ENCODE measurements around the gene NUTM1. TPM values are rescaled to one million over a fixed set of nuclear protein-coding genes. Genes with fewer than 3 reads are reported as not detected.

The NUTM1 gene
- polyA plus RNA-seq, 1 of the 3 experiments (the other 2 are of a cell fraction): not detected

- no peak for TF ChIP-seq ZBTB33 (IDR thresholded peaks at IDR 0.05; ENCODE audit: borderline replicate concordance, low read depth)
- TF ChIP-seq, protein P1, sequence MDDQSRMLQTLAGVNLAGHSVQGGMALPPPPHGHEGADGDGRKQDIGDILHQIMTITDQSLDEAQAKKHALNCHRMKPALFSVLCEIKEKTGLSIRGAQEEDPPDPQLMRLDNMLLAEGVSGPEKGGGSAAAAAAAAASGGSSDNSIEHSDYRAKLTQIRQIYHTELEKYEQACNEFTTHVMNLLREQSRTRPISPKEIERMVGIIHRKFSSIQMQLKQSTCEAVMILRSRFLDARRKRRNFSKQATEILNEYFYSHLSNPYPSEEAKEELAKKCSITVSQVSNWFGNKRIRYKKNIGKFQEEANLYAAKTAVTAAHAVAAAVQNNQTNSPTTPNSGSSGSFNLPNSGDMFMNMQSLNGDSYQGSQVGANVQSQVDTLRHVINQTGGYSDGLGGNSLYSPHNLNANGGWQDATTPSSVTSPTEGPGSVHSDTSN (IDR thresholded peaks at IDR 0.05): no peak
- TF ChIP-seq, protein P2, sequence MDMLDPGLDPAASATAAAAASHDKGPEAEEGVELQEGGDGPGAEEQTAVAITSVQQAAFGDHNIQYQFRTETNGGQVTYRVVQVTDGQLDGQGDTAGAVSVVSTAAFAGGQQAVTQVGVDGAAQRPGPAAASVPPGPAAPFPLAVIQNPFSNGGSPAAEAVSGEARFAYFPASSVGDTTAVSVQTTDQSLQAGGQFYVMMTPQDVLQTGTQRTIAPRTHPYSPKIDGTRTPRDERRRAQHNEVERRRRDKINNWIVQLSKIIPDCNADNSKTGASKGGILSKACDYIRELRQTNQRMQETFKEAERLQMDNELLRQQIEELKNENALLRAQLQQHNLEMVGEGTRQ (IDR thresholded peaks at IDR 0.05; ENCODE audit: borderline replicate concordance, low read depth, low read length): peak; percentile 80
- no peak for TF ChIP-seq MEF2A (IDR thresholded peaks at IDR 0.05; ENCODE audit: borderline replicate concordance, low read depth)
- no peak for TF ChIP-seq TEAD4 (IDR thresholded peaks at IDR 0.05; ENCODE audit: borderline replicate concordance, insufficient read depth)
Observed at GRCh38 chr15:34342737-34343575, at the start of gene NUTM1, which contains the start of gene NOP10 (continued).

DNA sequence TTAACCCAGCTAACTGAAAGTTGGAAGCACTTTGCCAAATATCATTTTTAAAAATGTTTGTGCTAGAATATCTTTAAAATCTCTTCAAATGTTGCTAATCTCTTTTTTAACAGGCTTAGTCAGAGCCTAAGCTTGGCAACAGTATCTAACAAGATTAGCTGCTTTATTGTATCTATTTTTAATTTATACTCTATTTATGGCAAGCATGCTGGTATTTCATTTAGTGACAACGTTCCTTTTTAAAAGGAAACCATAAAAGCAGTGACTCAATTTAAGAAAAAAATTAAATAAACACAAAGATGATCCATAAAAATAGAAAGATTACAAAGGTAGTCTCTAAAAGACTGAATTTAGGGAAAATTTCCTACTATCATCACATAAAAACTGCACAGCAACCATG lies 46.1 kb upstream of the NUTM1 start:
- no peak overlapping the region for H2AFZ ChIP-seq (ENCODE audit: low read depth)
- no peaks in the 10 kb centered on the region for H3K9me2 ChIP-seq
- DNase-seq: no peak
- H3K79me2 ChIP-seq (ENCODE audit: insufficient read depth): no peaks in the 10 kb centered on the region
- peak overlapping the region in 1 of 2 experiments; percentile 69; a peak in 2 of 4 replicates for H3K27ac ChIP-seq (ENCODE audit: low read depth in 2 of 2, low read length in 1 of 2)
- no peak for TF ChIP-seq NRF1 (IDR thresholded peaks at IDR 0.05; ENCODE audit: low read depth, low read length)
- no peak for TF ChIP-seq RXRA (IDR thresholded peaks at IDR 0.05; ENCODE audit: borderline replicate concordance, low read depth)
- TF ChIP-seq TAF1 (IDR thresholded peaks at IDR 0.05; ENCODE audit: borderline replicate concordance, low read depth, low read length): no peak
- TF ChIP-seq IRF3 (IDR thresholded peaks at IDR 0.05; ENCODE audit: low read depth, low read length): no peak
- no peak for TF ChIP-seq SMC3 (IDR thresholded peaks at IDR 0.05; ENCODE audit: low read depth, low read length)
- H3K27me3 ChIP-seq (ENCODE audit: insufficient read depth): no peaks in the 10 kb centered on the region
- H3K4me1 ChIP-seq (ENCODE audit: control insufficient read depth in 1 of 2, insufficient read depth in 2 of 2, low read depth in 1 of 2, low read length in 1 of 2): peaks cover 2 to 16% of the 10 kb centered on the region in 2 experiments; a peak in 2 of 4 replicates
- H4K20me1 ChIP-seq (ENCODE audit: insufficient read depth): no peaks in the 10 kb centered on the region
- POLR2A ChIA-PET: no interaction called here
- peak overlapping the region; percentile 60 for H3K4me2 ChIP-seq
- CTCF ChIA-PET: interaction anchor here (1.3 kb wide), 1 partner anchor 55 kb away, joined by 3 read pairs; no protein-coding TSS in a partner anchor
- no peak overlapping the region; a peak in 1 of 4 replicates for H3K4me3 ChIP-seq (ENCODE audit: low read depth in 2 of 2, low read length in 1 of 2)
- H3F3A ChIP-seq (replicated peaks; ENCODE audit: insufficient read depth): peaks cover 17% of the 10 kb centered on the region
- no peaks in the 10 kb centered on the region for H3K36me3 ChIP-seq (replicated peaks in 1 of 2; ENCODE audit: control insufficient read depth in 1 of 2, insufficient read depth in 2 of 2, low read length in 1 of 2)
- WGBS (ENCODE audit: low lambda C conversion rate): 3% methylated on average over 1 of the region's 1 CpG
- H3K9me3 ChIP-seq: no peaks in the 10 kb centered on the region
- H3K9ac ChIP-seq: no peak overlapping the region

Measured in SK-N-SH (cell line).